ENCODE data around the gene SLAIN1.

SLAIN1 gene

GRCh38 chr13:77776704-77777103, 79.2 kb downstream of the SLAIN1 start:
- TF ChIP-seq, protein P1, sequence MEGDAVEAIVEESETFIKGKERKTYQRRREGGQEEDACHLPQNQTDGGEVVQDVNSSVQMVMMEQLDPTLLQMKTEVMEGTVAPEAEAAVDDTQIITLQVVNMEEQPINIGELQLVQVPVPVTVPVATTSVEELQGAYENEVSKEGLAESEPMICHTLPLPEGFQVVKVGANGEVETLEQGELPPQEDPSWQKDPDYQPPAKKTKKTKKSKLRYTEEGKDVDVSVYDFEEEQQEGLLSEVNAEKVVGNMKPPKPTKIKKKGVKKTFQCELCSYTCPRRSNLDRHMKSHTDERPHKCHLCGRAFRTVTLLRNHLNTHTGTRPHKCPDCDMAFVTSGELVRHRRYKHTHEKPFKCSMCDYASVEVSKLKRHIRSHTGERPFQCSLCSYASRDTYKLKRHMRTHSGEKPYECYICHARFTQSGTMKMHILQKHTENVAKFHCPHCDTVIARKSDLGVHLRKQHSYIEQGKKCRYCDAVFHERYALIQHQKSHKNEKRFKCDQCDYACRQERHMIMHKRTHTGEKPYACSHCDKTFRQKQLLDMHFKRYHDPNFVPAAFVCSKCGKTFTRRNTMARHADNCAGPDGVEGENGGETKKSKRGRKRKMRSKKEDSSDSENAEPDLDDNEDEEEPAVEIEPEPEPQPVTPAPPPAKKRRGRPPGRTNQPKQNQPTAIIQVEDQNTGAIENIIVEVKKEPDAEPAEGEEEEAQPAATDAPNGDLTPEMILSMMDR (IDR thresholded peaks at IDR 0.05) = no peak

- TF ChIP-seq, protein P1 (IDR thresholded peaks at IDR 0.05) = peak; percentile 69
Observed at GRCh38 chr13:77779552-77780272, 82.2 kb downstream of the SLAIN1 start.

DNA sequence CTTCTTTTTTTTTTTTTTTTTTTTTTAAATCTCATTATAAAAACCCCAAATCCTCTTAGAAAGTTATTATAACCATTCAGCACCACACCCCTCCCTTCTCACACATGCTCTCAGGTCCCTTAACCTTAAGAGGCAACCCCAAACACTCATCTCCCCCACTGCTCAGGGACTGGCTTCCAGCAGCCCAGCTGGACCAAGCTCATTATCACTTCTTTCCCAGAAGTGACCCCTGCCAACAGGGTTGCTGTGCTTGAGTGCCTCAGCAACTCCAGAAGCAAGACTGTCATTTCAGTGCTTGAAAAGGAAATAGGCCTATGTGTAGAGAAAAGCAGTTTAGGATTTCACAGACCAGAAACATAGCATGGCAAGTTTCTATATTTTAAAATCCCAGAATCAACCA, 84.3 kb downstream of the SLAIN1 start:
- TF ChIP-seq, protein P1 (IDR thresholded peaks at IDR 0.05) = no peak

GRCh38 chr13:77784515-77784914, 87.0 kb downstream of the SLAIN1 start:
- TF ChIP-seq, protein P1 (IDR thresholded peaks at IDR 0.05) = no peak

GRCh38 chr13:77786695-77787287, 89.3 kb downstream of the SLAIN1 start:
- TF ChIP-seq, protein P1 (IDR thresholded peaks at IDR 0.05) = no peak

- TF ChIP-seq, protein P1 (IDR thresholded peaks at IDR 0.05) = no peak
Observed at GRCh38 chr13:77789376-77789775, 91.9 kb downstream of the SLAIN1 start.

GRCh38 chr13:77800219-77800618, 102.7 kb downstream of the SLAIN1 start:
- TF ChIP-seq, protein P1 (IDR thresholded peaks at IDR 0.05) = no peak
